Caco-2 (cell line): ENCODE results near the gene CORO2A. TPM values are rescaled to one million over a fixed set of nuclear protein-coding genes. Genes with fewer than 3 reads are reported as not detected.

Source experiments
- BruUV-seq: library from RNA; stranded (reverse); fragments of 400-500 nt; replicated peaks from 2 replicates; lab custom pipeline; 2021; lab: Mats Ljungman, UMichigan
- CTCF ChIA-PET: fragments of 300-600 bp; sonication (Branson Sonifier 250); formaldehyde crosslinking; loops from one replicate; lab custom pipeline; 2022; ENCODE audit warnings: antibody characterized with exemption; lab: Charles Lee
- POLR2A ChIA-PET: fragments of 300-600 bp; sonication (Branson Sonifier 250); formaldehyde crosslinking; loops from one replicate; lab custom pipeline; 2022; ENCODE audit warnings: antibody characterized with exemption; lab: Charles Lee
- DNase-seq, 2 experiments: peaks; one replicate each; pipeline versions ENCODE4 v3.0.0 to v3.0.0-alpha.2; 2020 to 2022
- H3K27me3 ChIP-seq: replicated peaks from 2 replicates; pipeline ENCODE4 v1.6.0; 2011; ENCODE audit warnings: low read length; ENCODE audit not compliant: control insufficient read depth, insufficient read depth
- H3K36me3 ChIP-seq: 2 replicates; pipeline ENCODE4 v1.5.1; 2011; ENCODE audit warnings: low read length; ENCODE audit not compliant: control insufficient read depth, insufficient read depth
- H3K4me1 ChIP-seq: fragments of 250-450 bp; sonication (Bioruptor Pico); 2 replicates; pipeline ENCODE4 v1.5.1; 2020; ENCODE audit warnings: mild to moderate bottlenecking
- H3K4me3 ChIP-seq: 2 replicates; pipeline ENCODE4 v1.5.1; 2011; ENCODE audit warnings: low read depth, mild to moderate bottlenecking, control low read depth, low read length
- H3K9me3 ChIP-seq: fragments of 250-450 bp; sonication (Bioruptor Pico); 2 replicates; pipeline ENCODE4 v1.5.1; 2020; ENCODE audit warnings: mild to moderate bottlenecking, moderate library complexity
- H3K27ac Mint-ChIP-seq: one replicate; pipeline ENCODE4 v1.8.0; 2022; ENCODE audit warnings: mixed read lengths; ENCODE audit not compliant: unreplicated experiment
- H3K27me3 Mint-ChIP-seq: one replicate; pipeline ENCODE4 v1.8.0; 2022; ENCODE audit warnings: mixed read lengths; ENCODE audit not compliant: insufficient read depth, unreplicated experiment
- H3K36me3 Mint-ChIP-seq: one replicate; pipeline ENCODE4 v1.8.0; 2022; ENCODE audit warnings: mild to moderate bottlenecking, mixed read lengths; ENCODE audit not compliant: insufficient read depth, unreplicated experiment
- H3K4me1 Mint-ChIP-seq: one replicate; pipeline ENCODE4 v1.8.0; 2022; ENCODE audit warnings: low read depth, mixed read lengths; ENCODE audit not compliant: unreplicated experiment
- H3K4me3 Mint-ChIP-seq: one replicate; pipeline ENCODE4 v1.8.0; 2022; ENCODE audit warnings: mild to moderate bottlenecking, moderate library complexity, mixed read lengths; ENCODE audit not compliant: unreplicated experiment
- H3K9me3 Mint-ChIP-seq: one replicate; pipeline ENCODE4 v1.8.0; 2022; ENCODE audit warnings: mixed read lengths; ENCODE audit not compliant: unreplicated experiment
- CTCF ChIP-seq, 2 experiments: fragments of 200-600 bp in 1 of 2; IDR thresholded peaks; 1 replicate in 1 of 2; 2 replicates in 1 of 2; pipeline versions ENCODE4 v1.5.1 to v1.8.0; 2011 to 2022; ENCODE audit warnings: antibody characterized with exemption in 1 of 2, control low read depth in 1 of 2, inconsistent platforms in 1 of 2, low read depth in 1 of 2, low read length in 1 of 2, mild to moderate bottlenecking in 1 of 2, moderate library complexity in 1 of 2; ENCODE audit not compliant: insufficient read depth in 1 of 2, severe bottlenecking in 1 of 2, unreplicated experiment in 1 of 2
- intact Hi-C: fragments of 100-400 bp; cut with micrococcal nuclease; formaldehyde crosslinking; loops from one replicate; pipeline ENCODE4 v1.10.0; 2022; ENCODE audit not compliant: unreplicated experiment
- total RNA-seq: library from RNA; stranded (reverse); gene quantifications from 2 replicates; pipeline ENCODE4 v1.2.3, GENCODE V29; 2022

The CORO2A gene
- total RNA-seq, 1 experiment from 2014 or later, result 18.9 TPM

GRCh38 chr9:98140503-98140902 is 51.9 kb downstream of the CORO2A start:
- Mint-ChIP-seq H3K36me3 (peaks cover 5% of the 10 kb centered on the region), H3K4me1 (no peaks in the 10 kb centered on the region), H3K27ac (no peak overlapping the region), H3K9me3 (no peaks in the 10 kb centered on the region), H3K27me3 (no peaks in the 10 kb centered on the region), H3K4me3 (no peak overlapping the region)
- CTCF ChIA-PET, result no interaction called here
- H3K36me3 ChIP-seq, result peaks cover 1% of the 10 kb centered on the region; the same call in 1 of the 2 replicates
- H3K27me3 ChIP-seq, result no peaks in the 10 kb centered on the region
- peaks cover 12% of the 10 kb centered on the region for H3K4me1 ChIP-seq
- intact Hi-C loops, result no loop called here
- POLR2A ChIA-PET, result no interaction called here
- no peak overlapping the region for H3K4me3 ChIP-seq
- DNase-seq, result no peak
- TF ChIP-seq CTCF (IDR thresholded peaks at IDR 0.05; ENCODE audit: insufficient read depth in 1 of 2, low read depth in 1 of 2, low read length in 1 of 2, severe bottlenecking in 1 of 2, unreplicated experiment in 1 of 2), result no peak
- BruUV-seq, result no TSS peak
- no peaks in the 10 kb centered on the region for H3K9me3 ChIP-seq

GRCh38 chr9:98136489-98136888 is 55.9 kb downstream of the CORO2A start:
- no peak for DNase-seq
- Histone ChIP-seq H3K9me3 (no peaks in the 10 kb centered on the region), H3K27me3 (no peaks in the 10 kb centered on the region), H3K36me3 (no peaks in the 10 kb centered on the region), H3K4me1 (no peaks in the 10 kb centered on the region), H3K4me3 (no peak overlapping the region)
- no peaks in the 10 kb centered on the region for H3K27me3 Mint-ChIP-seq
- no peak overlapping the region for H3K4me3 Mint-ChIP-seq
- H3K27ac Mint-ChIP-seq, result no peak overlapping the region
- H3K9me3 Mint-ChIP-seq, result no peaks in the 10 kb centered on the region
- CTCF ChIA-PET, result no interaction called here
- no peak for TF ChIP-seq CTCF (IDR thresholded peaks at IDR 0.05; ENCODE audit: insufficient read depth in 1 of 2, low read depth in 1 of 2, low read length in 1 of 2, severe bottlenecking in 1 of 2, unreplicated experiment in 1 of 2)
- BruUV-seq, result no TSS peak
- peaks cover 4% of the 10 kb centered on the region for H3K36me3 Mint-ChIP-seq
- POLR2A ChIA-PET, result no interaction called here
- intact Hi-C loops, result no loop called here
- no peaks in the 10 kb centered on the region for H3K4me1 Mint-ChIP-seq

- Mint-ChIP-seq H3K27me3 (no peaks in the 10 kb centered on the region), H3K36me3 (peaks cover 7% of the 10 kb centered on the region), H3K27ac (no peak overlapping the region), H3K4me1 (no peaks in the 10 kb centered on the region), H3K4me3 (no peak overlapping the region), H3K9me3 (no peaks in the 10 kb centered on the region)
- no peaks in the 10 kb centered on the region for H3K27me3 ChIP-seq
- no peaks in the 10 kb centered on the region for H3K9me3 ChIP-seq
- no TSS peak for BruUV-seq
- no peaks in the 10 kb centered on the region for H3K36me3 ChIP-seq
- DNase-seq, result no peak
- no peak for TF ChIP-seq CTCF (IDR thresholded peaks at IDR 0.05; ENCODE audit: insufficient read depth in 1 of 2, low read depth in 1 of 2, low read length in 1 of 2, severe bottlenecking in 1 of 2, unreplicated experiment in 1 of 2)
- H3K4me3 ChIP-seq, result no peak overlapping the region
- intact Hi-C loops, result no loop called here
- CTCF ChIA-PET, result no interaction called here
- POLR2A ChIA-PET, result no interaction called here
- no peaks in the 10 kb centered on the region for H3K4me1 ChIP-seq
These were observed 56.5 kb downstream of the CORO2A start for GRCh38 chr9:98135938-98136337.
